Jurkat, Clone E6-1 (cell line): ENCODE results near the gene MAP1LC3B.
"Not testable (repeated sequence)": the region's sequence is repeated elsewhere in the genome, so short reads cannot be mapped to it uniquely, and the experiment has no call there.

Experiments used
- DNase-seq: peaks from one replicate; pipeline ENCODE4 v3.0.0-alpha.2; 2011; ENCODE audit warnings: low read depth, low spot score
- H3K4me3 ChIP-seq: 2 replicates; pipeline ENCODE4 v1.5.1; 2011; ENCODE audit warnings: mild to moderate bottlenecking, low read length, control low read depth, moderate library complexity

Gene MAP1LC3B

GRCh38 chr16:87375426-87376135, 16.6 kb upstream of the MAP1LC3B start:
- H3K4me3 ChIP-seq, result no peak overlapping the region

GRCh38 chr16:87376660-87377059, 15.5 kb upstream of the MAP1LC3B start:
- no peak for DNase-seq
- H3K4me3 ChIP-seq, result no peak overlapping the region

More at GRCh38 chr16:87375426-87376135, 16.6 kb upstream of the MAP1LC3B start:
- no peak for DNase-seq

- not testable (repeated sequence) for DNase-seq, H3K4me3 ChIP-seq
These were observed 12.8 kb upstream of the MAP1LC3B start for GRCh38 chr16:87379312-87379752.

- H3K4me3 ChIP-seq, result no peak overlapping the region
- no peak for DNase-seq
These were observed 11.7 kb upstream of the MAP1LC3B start for GRCh38 chr16:87380403-87380802.

- H3K4me3 ChIP-seq, result no peak overlapping the region
- no peak for DNase-seq
These were observed 11.3 kb upstream of the MAP1LC3B start for GRCh38 chr16:87380881-87381280.

GRCh38 chr16:87382023-87382785, 9.9 kb upstream of the MAP1LC3B start:
- DNase-seq, result no peak
- peak overlapping the region; percentile 61 for H3K4me3 ChIP-seq

GRCh38 chr16:87383505-87384161, 8.5 kb upstream of the MAP1LC3B start, which contains the start of gene FBXO31:
TSS of gene FBXO31 (minus strand) at chr16:87383776. CDS start at chr16:87383744, 32 bp downstream.
- DNase-seq, result peak; percentile 87
- H3K4me3 ChIP-seq, result peak within 1 kb of the TSS; percentile 61

GRCh38 chr16:87384162-87384874, 7.8 kb upstream of the MAP1LC3B start:
- H3K4me3 ChIP-seq, result peak overlapping the region; percentile 61
- no peak for DNase-seq

GRCh38 chr16:87384875-87385167, 7.3 kb upstream of the MAP1LC3B start:
- not testable (repeated sequence) for DNase-seq
- peak overlapping the region; percentile 61 for H3K4me3 ChIP-seq

- peak overlapping the region; percentile 42 for H3K4me3 ChIP-seq
- peak; percentile 97 for DNase-seq
These were observed 4.0 kb upstream of the MAP1LC3B start for GRCh38 chr16:87387942-87388817.

- DNase-seq, result no peak
- H3K4me3 ChIP-seq, result peak overlapping the region; percentile 42
These were observed 3.4 kb upstream of the MAP1LC3B start for GRCh38 chr16:87388818-87389134.

- no peak for DNase-seq
- no peak overlapping the region for H3K4me3 ChIP-seq
These were observed 2.9 kb upstream of the MAP1LC3B start for GRCh38 chr16:87389245-87389644.

- H3K4me3 ChIP-seq, result not testable (repeated sequence)
These were observed 2.2 kb upstream of the MAP1LC3B start for GRCh38 chr16:87389914-87390313.

GRCh38 chr16:87390641-87391323, 1.4 kb upstream of the MAP1LC3B start:
- DNase-seq, result no peak
- peak overlapping the region; percentile 61 for H3K4me3 ChIP-seq

More at GRCh38 chr16:87389914-87390313, 2.2 kb upstream of the MAP1LC3B start:
- not testable (repeated sequence) for DNase-seq

- H3K4me3 ChIP-seq, result peak overlapping the region; percentile 61
- no peak for DNase-seq
These were observed 699 bp upstream of the MAP1LC3B start for GRCh38 chr16:87391324-87391949.

- peak overlapping the region; percentile 62 for H3K4me3 ChIP-seq
- DNase-seq, result no peak
These were observed 914 bp downstream of the MAP1LC3B start for GRCh38 chr16:87392821-87393679.

- no peak for DNase-seq
- H3K4me3 ChIP-seq, result no peak overlapping the region
These were observed 1.5 kb downstream of the MAP1LC3B start for GRCh38 chr16:87393680-87394055.
